GM12874 (cell line): ENCODE results near the gene CSTB.

Source experiments
- TF ChIP-seq, protein P1 (sequence below): IDR thresholded peaks from 2 replicates; pipeline ENCODE4 v1.5.1; 2011; ENCODE audit warnings: low read depth, mild to moderate bottlenecking, control low read depth, low read length, moderate library complexity; ENCODE audit not compliant: insufficient read depth

CSTB gene

GRCh38 chr21:43781846-43782245 lies 5.7 kb upstream of the CSTB start:
- TF ChIP-seq, protein P1, sequence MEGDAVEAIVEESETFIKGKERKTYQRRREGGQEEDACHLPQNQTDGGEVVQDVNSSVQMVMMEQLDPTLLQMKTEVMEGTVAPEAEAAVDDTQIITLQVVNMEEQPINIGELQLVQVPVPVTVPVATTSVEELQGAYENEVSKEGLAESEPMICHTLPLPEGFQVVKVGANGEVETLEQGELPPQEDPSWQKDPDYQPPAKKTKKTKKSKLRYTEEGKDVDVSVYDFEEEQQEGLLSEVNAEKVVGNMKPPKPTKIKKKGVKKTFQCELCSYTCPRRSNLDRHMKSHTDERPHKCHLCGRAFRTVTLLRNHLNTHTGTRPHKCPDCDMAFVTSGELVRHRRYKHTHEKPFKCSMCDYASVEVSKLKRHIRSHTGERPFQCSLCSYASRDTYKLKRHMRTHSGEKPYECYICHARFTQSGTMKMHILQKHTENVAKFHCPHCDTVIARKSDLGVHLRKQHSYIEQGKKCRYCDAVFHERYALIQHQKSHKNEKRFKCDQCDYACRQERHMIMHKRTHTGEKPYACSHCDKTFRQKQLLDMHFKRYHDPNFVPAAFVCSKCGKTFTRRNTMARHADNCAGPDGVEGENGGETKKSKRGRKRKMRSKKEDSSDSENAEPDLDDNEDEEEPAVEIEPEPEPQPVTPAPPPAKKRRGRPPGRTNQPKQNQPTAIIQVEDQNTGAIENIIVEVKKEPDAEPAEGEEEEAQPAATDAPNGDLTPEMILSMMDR, result no peak

DNA sequence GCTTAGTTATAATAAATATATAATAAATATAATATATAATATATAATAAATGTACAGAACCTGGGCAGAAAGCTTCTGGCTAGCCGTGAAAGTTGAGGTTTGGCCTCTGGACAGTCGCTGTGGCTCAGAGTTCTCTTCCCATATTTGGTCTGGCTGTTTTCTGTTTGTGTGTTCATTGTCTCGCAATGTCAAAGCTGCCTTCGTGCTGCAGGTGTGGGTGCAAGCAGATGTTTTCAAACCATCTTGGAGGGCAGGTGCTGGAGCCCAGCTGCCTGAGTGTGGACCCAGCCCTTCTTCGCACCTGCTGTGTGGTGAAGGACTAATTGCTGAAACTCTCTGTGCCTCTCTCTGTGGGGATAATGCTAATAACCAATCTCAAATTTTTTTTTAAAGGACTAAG lies 3.6 kb upstream of the CSTB start:
- TF ChIP-seq, protein P1, result no peak

- TF ChIP-seq, protein P1, result no peak
Observed at GRCh38 chr21:43778469-43779335, 2.6 kb upstream of the CSTB start.

DNA sequence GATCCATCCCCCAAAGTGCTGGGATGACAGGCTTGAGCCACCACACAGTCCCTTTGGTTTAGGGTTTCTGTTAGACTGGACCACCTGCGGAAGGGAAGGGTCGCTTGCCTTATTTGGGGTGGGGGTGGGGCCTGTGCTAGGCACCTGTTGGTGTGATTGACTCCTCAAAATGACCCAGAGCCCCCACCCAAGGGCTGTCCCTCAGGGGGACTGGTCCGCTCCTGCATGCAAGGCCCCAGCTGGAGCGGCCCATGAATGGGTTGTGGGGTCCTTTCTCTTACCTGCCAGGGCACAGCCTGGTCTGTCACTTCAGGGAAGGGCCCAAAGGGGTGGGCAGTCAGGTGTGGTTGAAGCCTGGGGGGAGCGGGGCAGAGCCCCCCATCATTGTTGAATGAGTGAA lies 1.8 kb upstream of the CSTB start:
- TF ChIP-seq, protein P1, result no peak

- TF ChIP-seq, protein P1, result no peak
Observed at GRCh38 chr21:43775190-43775589, 918 bp downstream of the CSTB start.

- TF ChIP-seq, protein P1, result no peak
Observed at GRCh38 chr21:43774163-43774562, 1.9 kb downstream of the CSTB start.

GRCh38 chr21:43772425-43772821 lies 3.7 kb downstream of the CSTB start:
- TF ChIP-seq, protein P1, result no peak
